ENCODE results near the gene ELFN2. TPM values are rescaled to one million over a fixed set of nuclear protein-coding genes. Genes with fewer than 3 reads are reported as not detected.

ELFN2 gene
- total RNA-seq, 4 donors from 2014 or later = under 0.01 to 0.19 (median 0.16) TPM; not detected in 1

GRCh38 chr22:37337204-37337943 is 89.9 kb downstream of the ELFN2 start:
- H3K27ac ChIP-seq = no peak overlapping the region
- H3K9me3 ChIP-seq = no peaks in the 10 kb centered on the region
- H3K27me3 ChIP-seq = peaks cover 100% of the 10 kb centered on the region
- TF ChIP-seq POLR2A (IDR thresholded peaks at IDR 0.05) (no peak), EP300 (IDR thresholded peaks at IDR 0.05) (no peak), POLR2AphosphoS5 (IDR thresholded peaks at IDR 0.05) (no peak), CTCF (IDR thresholded peaks at IDR 0.05) (no peak)
- H3K4me1 ChIP-seq = peaks cover 0 to 13% (median 0%) of the 10 kb centered on the region in 3 donors
- ATAC-seq = no peak
- H3K4me3 ChIP-seq = no peak overlapping the region
- no peaks in the 10 kb centered on the region for H3K36me3 ChIP-seq
- 60 to 67% methylated on average over 1 to 4 of the region's 8 CpGs for WGBS, 2 donors (ENCODE audit: low coverage in 1 of 2)

- Histone ChIP-seq H3K27me3 (peaks cover 100% of the 10 kb centered on the region), H3K4me1 (peaks cover 0 to 13% (median 0%) of the 10 kb centered on the region in 3 donors), H3K4me3 (no peak overlapping the region), H3K27ac (no peak overlapping the region), H3K9me3 (no peaks in the 10 kb centered on the region), H3K36me3 (no peaks in the 10 kb centered on the region)
- WGBS, 2 donors (ENCODE audit: low coverage in 1 of 2) = 67 to 73% methylated on average over 2 to 5 of the region's 8 CpGs
- TF ChIP-seq CTCF (IDR thresholded peaks at IDR 0.05) (no peak), POLR2AphosphoS5 (IDR thresholded peaks at IDR 0.05) (no peak), EP300 (IDR thresholded peaks at IDR 0.05) (no peak), POLR2A (IDR thresholded peaks at IDR 0.05) (no peak)
- ATAC-seq = no peak
Observed at GRCh38 chr22:37336579-37336978, 90.7 kb downstream of the ELFN2 start.

- no peak overlapping the region for H3K27ac ChIP-seq
- H3K36me3 ChIP-seq = no peaks in the 10 kb centered on the region
- no peak overlapping the region for H3K4me3 ChIP-seq
- no peak for ATAC-seq
- peaks cover 100% of the 10 kb centered on the region for H3K27me3 ChIP-seq
- TF ChIP-seq POLR2AphosphoS5 (IDR thresholded peaks at IDR 0.05) = no peak
- TF ChIP-seq EP300 (IDR thresholded peaks at IDR 0.05) = no peak
- no peak for TF ChIP-seq CTCF (IDR thresholded peaks at IDR 0.05)
- no peak for TF ChIP-seq POLR2A (IDR thresholded peaks at IDR 0.05)
- WGBS, 2 donors (ENCODE audit: low coverage in 1 of 2) = 17 to 22% methylated on average over 1 to 4 of the region's 7 CpGs
- H3K4me1 ChIP-seq = peaks cover 0 to 13% (median 0%) of the 10 kb centered on the region in 3 donors
- no peaks in the 10 kb centered on the region for H3K9me3 ChIP-seq
Observed at GRCh38 chr22:37335806-37336199, 91.5 kb downstream of the ELFN2 start.

- ATAC-seq = no peak
- H3K9me3 ChIP-seq = no peaks in the 10 kb centered on the region
- H3K27me3 ChIP-seq = peaks cover 100% of the 10 kb centered on the region
- no peak overlapping the region for H3K4me3 ChIP-seq
- TF ChIP-seq EP300 (IDR thresholded peaks at IDR 0.05) = no peak
- TF ChIP-seq POLR2AphosphoS5 (IDR thresholded peaks at IDR 0.05) = no peak
- H3K36me3 ChIP-seq = no peaks in the 10 kb centered on the region
- 3 to 6% methylated on average over 6 to 29 of the region's 50 CpGs for WGBS, 2 donors (ENCODE audit: low coverage in 1 of 2)
- no peak overlapping the region for H3K27ac ChIP-seq
- H3K4me1 ChIP-seq = peaks cover 0 to 13% (median 0%) of the 10 kb centered on the region in 3 donors
Observed at GRCh38 chr22:37334859-37335805, 92.1 kb downstream of the ELFN2 start.

GRCh38 chr22:37334461-37334858 is 92.8 kb downstream of the ELFN2 start:
- no peaks in the 10 kb centered on the region for H3K9me3 ChIP-seq
- H3K27me3 ChIP-seq = peaks cover 100% of the 10 kb centered on the region
- peaks cover 0 to 13% (median 0%) of the 10 kb centered on the region in 3 donors for H3K4me1 ChIP-seq
- no peaks in the 10 kb centered on the region for H3K36me3 ChIP-seq
- no peak overlapping the region for H3K27ac ChIP-seq
- WGBS, 2 donors (ENCODE audit: low coverage in 1 of 2) = no CpG with 5 or more reads among the region's 42 CpGs
- ATAC-seq = no peak
- no peak for TF ChIP-seq POLR2A (IDR thresholded peaks at IDR 0.05)
- no peak for TF ChIP-seq POLR2AphosphoS5 (IDR thresholded peaks at IDR 0.05)
- no peak for TF ChIP-seq CTCF (IDR thresholded peaks at IDR 0.05)
- TF ChIP-seq EP300 (IDR thresholded peaks at IDR 0.05) = no peak
- no peak overlapping the region for H3K4me3 ChIP-seq
